CD4-positive, alpha-beta T cell treated with Interleukin-15 for 1 hour (primary cell): Measurements from ENCODE around the gene CLCN7.

Experiments used
- DNase-seq: peaks from one replicate; pipeline ENCODE4 v3.0.0-alpha.2; 2020

Gene CLCN7

GRCh38 chr16:1398351-1398750, 76.5 kb downstream of the CLCN7 start:
- DNase-seq = no peak

- DNase-seq = no peak
These were observed 77.0 kb downstream of the CLCN7 start for GRCh38 chr16:1397779-1398178.

- DNase-seq = no peak
These were observed 79.3 kb downstream of the CLCN7 start for GRCh38 chr16:1395444-1396031.
